Tibial artery (tissue), 4 donors: ENCODE data around the gene ICAM1.
A peak's percentile ranks its signal among the peaks of the same experiment; 100 is the strongest.

Experiments used
- DNase-seq, 2 donors: peaks; one replicate each; pipeline ENCODE4 v3.0.0-alpha.2; 2019
- H3K27ac ChIP-seq, 2 donors: fragments of 200-600 bp; sonication (generic) in 1 of 2; 1 replicate in 1 of 2; 2 replicates in 1 of 2; pipeline ENCODE4 v1.5.1; 2018 to 2019; ENCODE audit warnings: mild to moderate bottlenecking in 1 of 2
- H3K27me3 ChIP-seq, 2 donors: fragments of 200-600 bp; sonication (generic) in 1 of 2; one replicate each; pipeline versions ENCODE4 v1.5.1 to v1.6.0; 2016 to 2019
- H3K36me3 ChIP-seq, 3 donors: fragments of 200-600 bp; sonication (generic) in 2 of 3; one replicate each; pipeline ENCODE4 v1.5.1; 2016 to 2019; ENCODE audit warnings: mild to moderate bottlenecking in 2 of 3
- H3K4me1 ChIP-seq, 4 donors: fragments of 200-600 bp; sonication (generic) in 2 of 4; 1 replicate in 3 of 4; 2 replicates in 1 of 4; pipeline ENCODE4 v1.5.1; 2016 to 2019
- H3K4me3 ChIP-seq, 2 donors: fragments of 200-600 bp; sonication (generic) in 1 of 2; 1 replicate in 1 of 2; 2 replicates in 1 of 2; pipeline ENCODE4 v1.5.1; 2018 to 2019; ENCODE audit warnings: mild to moderate bottlenecking in 2 of 2
- H3K9me3 ChIP-seq, 3 donors: fragments of 200-600 bp; sonication (generic) in 1 of 3; one replicate each; pipeline ENCODE4 v1.5.1; 2016 to 2019
- CTCF ChIP-seq, 2 experiments: fragments of 200-600 bp in 1 of 2; fragments of 450-650 bp in 1 of 2; IDR thresholded peaks; one replicate each; pipeline ENCODE4 v1.5.1; 2017 to 2019; ENCODE audit warnings: antibody characterized with exemption in 2 of 2, mild to moderate bottlenecking in 1 of 2, moderate library complexity in 1 of 2
- intact Hi-C: fragments of 100-400 bp; cut with DNase I; formaldehyde crosslinking; loops from one replicate; pipeline ENCODE4 v1.15.0; 2023; ENCODE audit warnings: low total_unique reads

ICAM1 gene

GRCh38 chr19:10256970-10257615 lies 13.8 kb upstream of the ICAM1 start:
- intact Hi-C loops: no loop called here
- peaks cover 21 to 61% (median 48%) of the 10 kb centered on the region in 3 donors for H3K36me3 ChIP-seq

GRCh38 chr19:10258080-10258710 lies 12.7 kb upstream of the ICAM1 start:
- Histone ChIP-seq H3K36me3 (peaks cover 21 to 61% (median 48%) of the 10 kb centered on the region in 3 donors), H3K4me1 (peaks cover 0 to under 1% (median 0%) of the 10 kb centered on the region in 4 donors), H3K27ac (no peak overlapping the region), H3K9me3 (no peaks in the 10 kb centered on the region), H3K27me3 (no peaks in the 10 kb centered on the region), H3K4me3 (no peak overlapping the region)
- no peak for TF ChIP-seq CTCF (IDR thresholded peaks at IDR 0.05)
- intact Hi-C loops: no loop called here
- DNase-seq: no peak

More at GRCh38 chr19:10256970-10257615, 13.8 kb upstream of the ICAM1 start:
- no peak overlapping the region for H3K4me3 ChIP-seq
- H3K27me3 ChIP-seq: no peaks in the 10 kb centered on the region
- no peaks in the 10 kb centered on the region for H3K9me3 ChIP-seq
- TF ChIP-seq CTCF (IDR thresholded peaks at IDR 0.05): no peak
- H3K27ac ChIP-seq: no peak overlapping the region
- DNase-seq: no peak
- H3K4me1 ChIP-seq: peaks cover 0 to 10% (median 9%) of the 10 kb centered on the region in 4 donors

GRCh38 chr19:10259162-10259905 lies 11.6 kb upstream of the ICAM1 start:
- Histone ChIP-seq H3K27ac (no peak overlapping the region), H3K9me3 (no peaks in the 10 kb centered on the region), H3K4me1 (no peaks in the 10 kb centered on the region), H3K27me3 (no peaks in the 10 kb centered on the region), H3K36me3 (peaks cover 21 to 52% (median 44%) of the 10 kb centered on the region in 3 donors), H3K4me3 (no peak overlapping the region)
- intact Hi-C loops: no loop called here
- DNase-seq: peak; percentile 85 to 88
- TF ChIP-seq CTCF (IDR thresholded peaks at IDR 0.05): peak; percentile 43 to 48

- intact Hi-C loops: no loop called here
- Histone ChIP-seq H3K4me1 (no peaks in the 10 kb centered on the region), H3K9me3 (no peaks in the 10 kb centered on the region), H3K4me3 (no peak overlapping the region), H3K36me3 (peaks cover 21 to 44% (median 36%) of the 10 kb centered on the region in 3 donors), H3K27ac (no peak overlapping the region), H3K27me3 (no peaks in the 10 kb centered on the region)
- TF ChIP-seq CTCF (IDR thresholded peaks at IDR 0.05): no peak
- no peak for DNase-seq
These were observed 10.8 kb upstream of the ICAM1 start for GRCh38 chr19:10260141-10260584.

- intact Hi-C loops: no loop called here
- no peak for DNase-seq
- Histone ChIP-seq H3K4me1 (no peaks in the 10 kb centered on the region), H3K27ac (no peak overlapping the region), H3K36me3 (peaks cover 9 to 18% (median 11%) of the 10 kb centered on the region in 3 donors), H3K4me3 (no peak overlapping the region), H3K9me3 (no peaks in the 10 kb centered on the region), H3K27me3 (peaks cover 0 to 5% of the 10 kb centered on the region in 2 donors)
- no peak for TF ChIP-seq CTCF (IDR thresholded peaks at IDR 0.05)
These were observed 8.1 kb upstream of the ICAM1 start for GRCh38 chr19:10262771-10263170.
